Measurements from ENCODE around the gene GALP.

- TF ChIP-seq CTCF (IDR thresholded peaks at IDR 0.05) = no peak
- TF ChIP-seq POLR2A (IDR thresholded peaks at IDR 0.05) = no peak
These were observed 32.8 kb upstream of the GALP start for GRCh38 chr19:56142897-56143434.

All from esophagus squamous epithelium (tissue), 4 donors.